Measurements from ENCODE around the gene ZFYVE28. TPM values are rescaled to one million over a fixed set of nuclear protein-coding genes. Genes with fewer than 3 reads are reported as not detected.

Gene ZFYVE28
- total RNA-seq, 5 donors from 2014 or later (not counting 1 experiment from before 2014, with no cell fraction given): 33.4 to 56.2 (median 45.4) TPM

- H3K36me3 Mint-ChIP-seq: peaks cover 28% of the 10 kb centered on the region
- POLR2A ChIA-PET: no interaction called here
- WGBS (ENCODE audit: insufficient coverage): 86% methylated on average over 26 of the region's 27 CpGs
- no peaks in the 10 kb centered on the region for H3K27me3 Mint-ChIP-seq
- Histone ChIP-seq H3K36me3 (ENCODE audit: control insufficient read depth in 2 of 2, extremely low read depth in 1 of 2, insufficient read depth in 1 of 2, low read length in 1 of 2) (peaks cover 4 to 9% of the 10 kb centered on the region in 2 donors), H3K9me3 (no peaks in the 10 kb centered on the region), H3K27me3 (replicated peaks in 1 of 2; ENCODE audit: control insufficient read depth in 2 of 2, extremely low read depth in 1 of 2, insufficient read depth in 2 of 2, low read length in 1 of 2) (peaks cover 0 to 4% of the 10 kb centered on the region in 2 experiments), H3K4me3 (ENCODE audit: control insufficient read depth in 1 of 2, extremely low read depth in 1 of 2, low read length in 1 of 2) (no peak overlapping the region), H3K27ac (ENCODE audit: low read length) (no peak overlapping the region), H3K4me1 (ENCODE audit: control insufficient read depth in 1 of 2, extremely low read depth in 1 of 2, insufficient read depth in 2 of 2, low read length in 2 of 2) (peaks cover 0 to 8% of the 10 kb centered on the region in 2 experiments)
- DNase-seq (no peak), ATAC-seq (replicated peaks in 1 of 4) (no peak)
- peaks cover 0 to under 1% (median 0%) of the 10 kb centered on the region in 3 donors for H3K9me3 Mint-ChIP-seq
- H3K27ac Mint-ChIP-seq: no peak overlapping the region
- H3K4me1 Mint-ChIP-seq: no peaks in the 10 kb centered on the region
- H3K4me3 Mint-ChIP-seq: no peak overlapping the region
- CTCF ChIA-PET: no interaction called here
Measured at GRCh38 chr4:2334826-2335728, 83.4 kb downstream of the ZFYVE28 start.

- H3K4me3 ChIP-seq (ENCODE audit: control insufficient read depth in 1 of 2, extremely low read depth in 1 of 2, low read length in 1 of 2): no peak overlapping the region
- Mint-ChIP-seq H3K36me3 (peaks cover 34% of the 10 kb centered on the region), H3K27ac (no peak overlapping the region), H3K9me3 (peaks cover under 1 to 5% (median 2%) of the 10 kb centered on the region in 3 donors), H3K4me3 (no peak overlapping the region), H3K4me1 (no peaks in the 10 kb centered on the region), H3K27me3 (no peaks in the 10 kb centered on the region)
- ChIA-PET CTCF (no interaction called here), POLR2A (no interaction called here)
- DNase-seq (no peak), ATAC-seq (replicated peaks in 1 of 4) (no peak)
- 82% methylated on average over 27 of the region's 28 CpGs for WGBS (ENCODE audit: insufficient coverage)
- H3K9me3 ChIP-seq: no peaks in the 10 kb centered on the region
- peaks cover under 1 to 4% of the 10 kb centered on the region in 2 donors for H3K36me3 ChIP-seq (ENCODE audit: control insufficient read depth in 2 of 2, extremely low read depth in 1 of 2, insufficient read depth in 1 of 2, low read length in 1 of 2)
- H3K27me3 ChIP-seq (replicated peaks in 1 of 2; ENCODE audit: control insufficient read depth in 2 of 2, extremely low read depth in 1 of 2, insufficient read depth in 2 of 2, low read length in 1 of 2): peaks cover 0 to 4% of the 10 kb centered on the region in 2 experiments
- peaks cover 0 to 8% of the 10 kb centered on the region in 2 experiments for H3K4me1 ChIP-seq (ENCODE audit: control insufficient read depth in 1 of 2, extremely low read depth in 1 of 2, insufficient read depth in 2 of 2, low read length in 2 of 2)
- H3K27ac ChIP-seq (ENCODE audit: low read length): no peak overlapping the region
Measured at GRCh38 chr4:2333916-2334644, 84.4 kb downstream of the ZFYVE28 start.

- H3K36me3 ChIP-seq (ENCODE audit: control insufficient read depth in 2 of 2, extremely low read depth in 1 of 2, insufficient read depth in 1 of 2, low read length in 1 of 2): peaks cover 0 to 6% of the 10 kb centered on the region in 2 donors
- Mint-ChIP-seq H3K9me3 (peaks cover 5 to 8% (median 7%) of the 10 kb centered on the region in 3 donors), H3K27me3 (no peaks in the 10 kb centered on the region), H3K4me1 (no peaks in the 10 kb centered on the region), H3K36me3 (peaks cover 35% of the 10 kb centered on the region), H3K4me3 (no peak overlapping the region), H3K27ac (no peak overlapping the region)
- H3K27me3 ChIP-seq (replicated peaks in 1 of 2; ENCODE audit: control insufficient read depth in 2 of 2, extremely low read depth in 1 of 2, insufficient read depth in 2 of 2, low read length in 1 of 2): peaks cover 0 to 4% of the 10 kb centered on the region in 2 experiments
- H3K4me1 ChIP-seq (ENCODE audit: control insufficient read depth in 1 of 2, extremely low read depth in 1 of 2, insufficient read depth in 2 of 2, low read length in 2 of 2): peaks cover 0 to 8% of the 10 kb centered on the region in 2 experiments
- ChIA-PET CTCF (no interaction called here), POLR2A (no interaction called here)
- WGBS (ENCODE audit: insufficient coverage): 74% methylated on average over 18 of the region's 18 CpGs
- ATAC-seq (replicated peaks in 1 of 4): no peak
- H3K27ac ChIP-seq (ENCODE audit: low read length): no peak overlapping the region
- H3K4me3 ChIP-seq (ENCODE audit: control insufficient read depth in 1 of 2, extremely low read depth in 1 of 2, low read length in 1 of 2): no peak overlapping the region
- no peaks in the 10 kb centered on the region for H3K9me3 ChIP-seq
- DNase-seq: no peak
Measured at GRCh38 chr4:2333356-2333841, 85.0 kb downstream of the ZFYVE28 start.

GRCh38 chr4:2332976-2333319, 85.5 kb downstream of the ZFYVE28 start:
- Mint-ChIP-seq H3K27me3 (no peaks in the 10 kb centered on the region), H3K4me1 (no peaks in the 10 kb centered on the region), H3K36me3 (peaks cover 37% of the 10 kb centered on the region), H3K4me3 (no peak overlapping the region), H3K9me3 (peaks cover 5 to 12% (median 11%) of the 10 kb centered on the region in 3 donors), H3K27ac (no peak overlapping the region)
- CTCF ChIA-PET: no interaction called here
- Histone ChIP-seq H3K36me3 (ENCODE audit: control insufficient read depth in 2 of 2, extremely low read depth in 1 of 2, insufficient read depth in 1 of 2, low read length in 1 of 2) (peaks cover 0 to 6% of the 10 kb centered on the region in 2 donors), H3K4me1 (ENCODE audit: control insufficient read depth in 1 of 2, extremely low read depth in 1 of 2, insufficient read depth in 2 of 2, low read length in 2 of 2) (peaks cover 0 to 8% of the 10 kb centered on the region in 2 experiments), H3K9me3 (no peaks in the 10 kb centered on the region), H3K4me3 (ENCODE audit: control insufficient read depth in 1 of 2, extremely low read depth in 1 of 2, low read length in 1 of 2) (no peak overlapping the region), H3K27ac (ENCODE audit: low read length) (no peak overlapping the region), H3K27me3 (replicated peaks in 1 of 2; ENCODE audit: control insufficient read depth in 2 of 2, extremely low read depth in 1 of 2, insufficient read depth in 2 of 2, low read length in 1 of 2) (peaks cover 0 to 4% of the 10 kb centered on the region in 2 experiments)
- WGBS (ENCODE audit: insufficient coverage): 100% methylated on average over 2 of the region's 6 CpGs
- DNase-seq: no peak
- POLR2A ChIA-PET: no interaction called here
- ATAC-seq (replicated peaks in 1 of 4): no peak

- H3K27ac Mint-ChIP-seq: no peak overlapping the region
- no peaks in the 10 kb centered on the region for H3K27me3 Mint-ChIP-seq
- peaks cover 0 to 6% of the 10 kb centered on the region in 2 donors for H3K36me3 ChIP-seq (ENCODE audit: control insufficient read depth in 2 of 2, extremely low read depth in 1 of 2, insufficient read depth in 1 of 2, low read length in 1 of 2)
- DNase-seq: no peak
- H3K36me3 Mint-ChIP-seq: peaks cover 40% of the 10 kb centered on the region
- no peaks in the 10 kb centered on the region for H3K4me1 Mint-ChIP-seq
- ATAC-seq (replicated peaks in 1 of 4): no peak
- H3K4me3 Mint-ChIP-seq: no peak overlapping the region
- H3K27me3 ChIP-seq (replicated peaks in 1 of 2; ENCODE audit: control insufficient read depth in 2 of 2, extremely low read depth in 1 of 2, insufficient read depth in 2 of 2, low read length in 1 of 2): peaks cover 0 to 4% of the 10 kb centered on the region in 2 experiments
- peaks cover 5 to 16% (median 14%) of the 10 kb centered on the region in 3 donors for H3K9me3 Mint-ChIP-seq
- H3K4me1 ChIP-seq (ENCODE audit: control insufficient read depth in 1 of 2, extremely low read depth in 1 of 2, insufficient read depth in 2 of 2, low read length in 2 of 2): peaks cover 0 to 8% of the 10 kb centered on the region in 2 experiments
- no peaks in the 10 kb centered on the region for H3K9me3 ChIP-seq
- POLR2A ChIA-PET: no interaction called here
- 93% methylated on average over 21 of the region's 21 CpGs for WGBS (ENCODE audit: insufficient coverage)
- no peak overlapping the region for H3K4me3 ChIP-seq (ENCODE audit: control insufficient read depth in 1 of 2, extremely low read depth in 1 of 2, low read length in 1 of 2)
- CTCF ChIA-PET: no interaction called here
- no peak overlapping the region for H3K27ac ChIP-seq (ENCODE audit: low read length)
Measured at GRCh38 chr4:2332201-2332975, 86.1 kb downstream of the ZFYVE28 start.
